Measurements from ENCODE around the gene RELT. TPM values are rescaled to one million over a fixed set of nuclear protein-coding genes. Genes with fewer than 3 reads are reported as not detected.

RELT gene
- total RNA-seq, 6 donors from 2014 or later = 4.9 to 27.0 (median 19.2) TPM

GRCh38 chr11:73345481-73346160 is 30.6 kb upstream of the RELT start:
- TF ChIP-seq CTCF (IDR thresholded peaks at IDR 0.05) (no peak), POLR2AphosphoS5 (IDR thresholded peaks at IDR 0.05) (no peak), POLR2A (IDR thresholded peaks at IDR 0.05) (no peak), EP300 (IDR thresholded peaks at IDR 0.05) (no peak)
- no peaks in the 10 kb centered on the region for H3K9me3 ChIP-seq
- no peak overlapping the region for H3K4me3 ChIP-seq
- peaks cover 17 to 40% (median 19%) of the 10 kb centered on the region in 4 donors for H3K4me1 ChIP-seq
- DNase-seq = no peak
- H3K27ac ChIP-seq = no peak overlapping the region
- no peaks in the 10 kb centered on the region for H3K27me3 ChIP-seq
- WGBS, 2 donors = 87% methylated on average over 5 of the region's 5 CpGs
- ATAC-seq (ENCODE audit: low FRiP score in 2 of 2) = no peak
- peaks cover 0 to 23% (median 3%) of the 10 kb centered on the region in 4 donors for H3K36me3 ChIP-seq

- DNase-seq (no peak), ATAC-seq (ENCODE audit: low FRiP score in 2 of 2) (no peak)
- no peaks in the 10 kb centered on the region for H3K9me3 ChIP-seq
Measured at GRCh38 chr11:73346186-73346935, 29.8 kb upstream of the RELT start.

GRCh38 chr11:73347067-73347466 is 29.1 kb upstream of the RELT start:
- Histone ChIP-seq H3K4me3 (no peak overlapping the region), H3K27ac (no peak overlapping the region), H3K4me1 (peaks cover 17 to 47% (median 23%) of the 10 kb centered on the region in 4 donors), H3K27me3 (no peaks in the 10 kb centered on the region), H3K9me3 (no peaks in the 10 kb centered on the region), H3K36me3 (peaks cover 0 to 23% (median 3%) of the 10 kb centered on the region in 4 donors)
- TF ChIP-seq CTCF (IDR thresholded peaks at IDR 0.05) = no peak
- TF ChIP-seq POLR2A (IDR thresholded peaks at IDR 0.05) = no peak
- DNase-seq = no peak
- WGBS, 2 donors = 82 to 96% methylated on average over 10 to 12 of the region's 12 CpGs
- ATAC-seq (ENCODE audit: low FRiP score in 2 of 2) = no peak

More at GRCh38 chr11:73346186-73346935, 29.8 kb upstream of the RELT start:
- WGBS, 2 donors = 83 to 88% methylated on average over 9 to 10 of the region's 10 CpGs
- Histone ChIP-seq H3K27ac (no peak overlapping the region), H3K27me3 (no peaks in the 10 kb centered on the region), H3K4me1 (peaks cover 17 to 48% (median 23%) of the 10 kb centered on the region in 4 donors), H3K36me3 (peaks cover 0 to 23% (median 3%) of the 10 kb centered on the region in 4 donors), H3K4me3 (no peak overlapping the region)
- no peak for TF ChIP-seq POLR2AphosphoS5 (IDR thresholded peaks at IDR 0.05)
- TF ChIP-seq POLR2A (IDR thresholded peaks at IDR 0.05) = no peak
- no peak for TF ChIP-seq CTCF (IDR thresholded peaks at IDR 0.05)
- no peak for TF ChIP-seq EP300 (IDR thresholded peaks at IDR 0.05)

- no peak overlapping the region for H3K27ac ChIP-seq
- no peaks in the 10 kb centered on the region for H3K9me3 ChIP-seq
- DNase-seq = no peak
- 75 to 89% methylated on average over 3 to 5 of the region's 5 CpGs for WGBS, 2 donors
- peaks cover 6 to 29% (median 11%) of the 10 kb centered on the region in 4 donors for H3K4me1 ChIP-seq
- H3K27me3 ChIP-seq = no peaks in the 10 kb centered on the region
- no peak for ATAC-seq (ENCODE audit: low FRiP score in 2 of 2)
- H3K36me3 ChIP-seq = peaks cover 0 to 34% (median 5%) of the 10 kb centered on the region in 4 donors
- H3K4me3 ChIP-seq = no peak overlapping the region
- no peak for TF ChIP-seq EP300 (IDR thresholded peaks at IDR 0.05)
- TF ChIP-seq POLR2A (IDR thresholded peaks at IDR 0.05) = no peak
- no peak for TF ChIP-seq POLR2AphosphoS5 (IDR thresholded peaks at IDR 0.05)
- no peak for TF ChIP-seq CTCF (IDR thresholded peaks at IDR 0.05)
Measured at GRCh38 chr11:73348838-73349237, 27.4 kb upstream of the RELT start.

Measured in upper lobe of left lung (tissue), 6 donors.